ENCODE results near the gene H1-8.
"Not testable (repeated sequence)": the region's sequence is repeated elsewhere in the genome, so short reads cannot be mapped to it uniquely, and the experiment has no call there.

GRCh38 chr3:129545951-129546350 is 3.0 kb downstream of the H1-8 start:
- not testable (repeated sequence) for TF ChIP-seq POLR2A, CTCF (IDR thresholded peaks at IDR 0.05)
